HCT116 (cell line): Measurements from ENCODE around the gene UBALD2. TPM values are rescaled to one million over a fixed set of nuclear protein-coding genes. Genes with fewer than 3 reads are reported as not detected.

Source experiments
- total RNA-seq: library from RNA; stranded (reverse); gene quantifications from one replicate; pipeline ENCODE4 v1.2.1, GENCODE V29; 2021; ENCODE audit not compliant: unreplicated experiment

Gene UBALD2
- total RNA-seq, 1 experiment from 2014 or later = 94.3 TPM

Other genes with a start within 250 kb of the UBALD2 start
- 58.0 TPM for gene EVPL, start 238.0 kb upstream of the UBALD2 start, total RNA-seq
- gene SRP68, start 192.8 kb upstream of the UBALD2 start, total RNA-seq = 152 TPM
- 0.27 TPM for gene GALR2, start 190.6 kb upstream of the UBALD2 start, total RNA-seq
- gene ZACN, start 186.2 kb upstream of the UBALD2 start, total RNA-seq = not detected
- gene EXOC7, start 161.6 kb upstream of the UBALD2 start, total RNA-seq = 114 TPM
- gene FOXJ1, start 124.1 kb upstream of the UBALD2 start, total RNA-seq = 0.61 TPM
- gene RNF157, start 24.9 kb upstream of the UBALD2 start, total RNA-seq = 0.86 TPM
- 4.9 TPM for gene QRICH2, start 42.9 kb downstream of the UBALD2 start, total RNA-seq
- gene PRPSAP1, start 88.6 kb downstream of the UBALD2 start, total RNA-seq = 81.4 TPM
- 4.6 TPM for gene SPHK1, start 119.3 kb downstream of the UBALD2 start, total RNA-seq
- gene UBE2O, start 187.8 kb downstream of the UBALD2 start, total RNA-seq = 59.1 TPM
- not detected for gene AANAT, start 202.3 kb downstream of the UBALD2 start, total RNA-seq
- 61.1 TPM for gene RHBDF2, start 236.1 kb downstream of the UBALD2 start, total RNA-seq